ENCODE data around the gene FABP7. TPM values are rescaled to one million over a fixed set of nuclear protein-coding genes. Genes with fewer than 3 reads are reported as not detected.
A peak's percentile ranks its signal among the peaks of the same experiment; 100 is the strongest.

The FABP7 gene
- total RNA-seq, 1 donor from 2014 or later, result 256 TPM

DNA sequence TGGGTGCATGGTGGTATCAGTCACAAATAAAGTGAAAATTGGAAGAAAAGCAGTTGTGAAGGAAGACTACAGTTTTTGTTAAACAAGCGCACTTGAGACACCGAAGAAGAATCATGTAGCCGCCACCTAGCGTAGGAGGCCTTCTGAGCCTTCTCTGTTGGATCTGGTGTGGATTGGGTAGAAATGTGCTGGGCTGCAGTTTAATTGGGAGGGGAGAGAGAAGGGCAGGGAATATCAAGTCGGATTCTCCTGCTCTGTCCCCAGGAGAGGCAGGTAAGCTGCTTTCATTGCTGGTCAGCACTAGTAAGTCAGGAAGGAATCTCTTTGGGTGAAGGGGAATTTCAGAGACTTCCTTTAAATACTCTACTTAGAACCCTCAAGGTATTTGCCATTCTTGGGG is 1.2 kb upstream of the FABP7 start:
- Mint-ChIP-seq H3K9me3 (no peaks in the 10 kb centered on the region), H3K36me3 (ENCODE audit: low read depth) (no peaks in the 10 kb centered on the region), H3K4me3 (peak overlapping the region; percentile 89), H3K27ac (ENCODE audit: unreplicated experiment) (peak overlapping the region; percentile 98), H3K27me3 (ENCODE audit: low read depth) (no peaks in the 10 kb centered on the region), H3K4me1 (peaks cover 48% of the 10 kb centered on the region)
- no peak for TF ChIP-seq CTCF (conservative IDR thresholded peaks at IDR 0.05)
- DNase-seq (ENCODE audit: low read depth, low spot score), result no peak

GRCh38 chr6:122778985-122779661 is 393 bp upstream of the FABP7 start:
- H3K27me3 Mint-ChIP-seq (ENCODE audit: low read depth), result no peaks in the 10 kb centered on the region
- H3K36me3 Mint-ChIP-seq (ENCODE audit: low read depth), result no peaks in the 10 kb centered on the region
- peak overlapping the region; percentile 89 for H3K4me3 Mint-ChIP-seq
- no peaks in the 10 kb centered on the region for H3K9me3 Mint-ChIP-seq
- DNase-seq (ENCODE audit: low read depth, low spot score), result peak; percentile 62
- peak overlapping the region; percentile 98 for H3K27ac Mint-ChIP-seq (ENCODE audit: unreplicated experiment)
- H3K4me1 Mint-ChIP-seq, result peaks cover 48% of the 10 kb centered on the region
- TF ChIP-seq CTCF (conservative IDR thresholded peaks at IDR 0.05), result no peak

- Mint-ChIP-seq H3K4me1 (peaks cover 48% of the 10 kb centered on the region), H3K4me3 (peak overlapping the region; percentile 89), H3K27me3 (ENCODE audit: low read depth) (no peaks in the 10 kb centered on the region), H3K27ac (ENCODE audit: unreplicated experiment) (peak overlapping the region; percentile 69), H3K36me3 (ENCODE audit: low read depth) (no peaks in the 10 kb centered on the region), H3K9me3 (no peaks in the 10 kb centered on the region)
- no peak for DNase-seq (ENCODE audit: low read depth, low spot score)
- TF ChIP-seq CTCF (conservative IDR thresholded peaks at IDR 0.05), result no peak
Observed at GRCh38 chr6:122780114-122780513, 598 bp downstream of the FABP7 start.

GRCh38 chr6:122781716-122782115 is 2.2 kb downstream of the FABP7 start:
- peak overlapping the region; percentile 77 for H3K4me3 Mint-ChIP-seq
- no peak overlapping the region for H3K27ac Mint-ChIP-seq (ENCODE audit: unreplicated experiment)
- peaks cover 57% of the 10 kb centered on the region for H3K4me1 Mint-ChIP-seq
- H3K27me3 Mint-ChIP-seq (ENCODE audit: low read depth), result no peaks in the 10 kb centered on the region
- DNase-seq (ENCODE audit: low read depth, low spot score), result no peak
- TF ChIP-seq CTCF (conservative IDR thresholded peaks at IDR 0.05), result no peak
- H3K9me3 Mint-ChIP-seq, result no peaks in the 10 kb centered on the region
- H3K36me3 Mint-ChIP-seq (ENCODE audit: low read depth), result no peaks in the 10 kb centered on the region

GRCh38 chr6:122783401-122783800 is 3.9 kb downstream of the FABP7 start:
- H3K27ac Mint-ChIP-seq (ENCODE audit: unreplicated experiment), result no peak overlapping the region
- H3K4me1 Mint-ChIP-seq, result peaks cover 51% of the 10 kb centered on the region
- no peaks in the 10 kb centered on the region for H3K27me3 Mint-ChIP-seq (ENCODE audit: low read depth)
- no peak for TF ChIP-seq CTCF (conservative IDR thresholded peaks at IDR 0.05)
- no peak overlapping the region for H3K4me3 Mint-ChIP-seq
- no peaks in the 10 kb centered on the region for H3K36me3 Mint-ChIP-seq (ENCODE audit: low read depth)
- no peak for DNase-seq (ENCODE audit: low read depth, low spot score)
- H3K9me3 Mint-ChIP-seq, result no peaks in the 10 kb centered on the region

Data from neural crest cell (in vitro differentiated cells).